ENCODE data around the gene SLC17A7. TPM values are rescaled to one million over a fixed set of nuclear protein-coding genes. Genes with fewer than 3 reads are reported as not detected.

The SLC17A7 gene
- total RNA-seq, 1 experiment from 2014 or later: 1.8 TPM

DNA sequence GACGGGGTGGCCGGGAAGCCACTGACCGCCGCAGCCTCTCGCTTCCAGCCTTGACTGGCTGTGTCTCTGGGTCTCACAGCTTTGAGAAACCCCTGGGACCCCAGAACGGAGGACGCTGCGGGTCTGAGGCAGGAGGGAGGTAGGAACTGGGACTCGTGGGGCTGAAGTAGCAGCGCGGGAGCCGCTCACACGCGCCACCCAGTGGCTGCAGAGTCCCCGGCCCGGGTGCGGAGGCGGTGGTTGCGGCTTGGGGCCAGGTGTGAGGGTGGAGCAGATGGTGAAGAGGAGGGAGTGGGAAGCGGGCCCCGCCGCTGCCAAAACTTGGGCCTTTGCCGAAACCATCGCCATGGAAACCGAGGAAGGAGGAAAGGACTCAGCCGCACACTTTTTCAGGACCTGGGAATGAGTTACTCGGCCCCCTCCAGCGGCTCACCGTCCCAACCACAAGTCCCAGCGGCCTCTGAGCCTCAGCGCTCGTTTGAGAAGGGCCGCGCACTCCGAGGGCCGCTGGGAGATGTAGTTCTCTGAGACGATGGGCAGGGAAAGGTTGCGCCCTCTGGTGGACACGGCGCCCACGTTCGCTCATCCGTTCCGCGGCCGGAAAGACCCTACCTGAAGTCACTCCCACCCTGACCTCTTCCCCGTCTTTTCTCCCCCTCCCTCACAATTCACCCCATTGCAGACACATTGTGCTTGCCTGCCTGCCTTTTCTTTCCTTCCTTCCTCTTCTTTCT, 2.2 kb upstream of the SLC17A7 start (continued):
- TF ChIP-seq, protein P1, sequence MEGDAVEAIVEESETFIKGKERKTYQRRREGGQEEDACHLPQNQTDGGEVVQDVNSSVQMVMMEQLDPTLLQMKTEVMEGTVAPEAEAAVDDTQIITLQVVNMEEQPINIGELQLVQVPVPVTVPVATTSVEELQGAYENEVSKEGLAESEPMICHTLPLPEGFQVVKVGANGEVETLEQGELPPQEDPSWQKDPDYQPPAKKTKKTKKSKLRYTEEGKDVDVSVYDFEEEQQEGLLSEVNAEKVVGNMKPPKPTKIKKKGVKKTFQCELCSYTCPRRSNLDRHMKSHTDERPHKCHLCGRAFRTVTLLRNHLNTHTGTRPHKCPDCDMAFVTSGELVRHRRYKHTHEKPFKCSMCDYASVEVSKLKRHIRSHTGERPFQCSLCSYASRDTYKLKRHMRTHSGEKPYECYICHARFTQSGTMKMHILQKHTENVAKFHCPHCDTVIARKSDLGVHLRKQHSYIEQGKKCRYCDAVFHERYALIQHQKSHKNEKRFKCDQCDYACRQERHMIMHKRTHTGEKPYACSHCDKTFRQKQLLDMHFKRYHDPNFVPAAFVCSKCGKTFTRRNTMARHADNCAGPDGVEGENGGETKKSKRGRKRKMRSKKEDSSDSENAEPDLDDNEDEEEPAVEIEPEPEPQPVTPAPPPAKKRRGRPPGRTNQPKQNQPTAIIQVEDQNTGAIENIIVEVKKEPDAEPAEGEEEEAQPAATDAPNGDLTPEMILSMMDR (IDR thresholded peaks at IDR 0.05 in 2 of 3, conservative IDR thresholded peaks at IDR 0.05 in 1 of 3; ENCODE audit: borderline replicate concordance in 1 of 3, insufficient read depth in 1 of 3, low read depth in 2 of 3, low read length in 2 of 3): peak; percentile 75 to 95 (median 88)
- no peak for TF ChIP-seq ZNF274 (IDR thresholded peaks at IDR 0.05; ENCODE audit: low read depth, low read length)

DNA sequence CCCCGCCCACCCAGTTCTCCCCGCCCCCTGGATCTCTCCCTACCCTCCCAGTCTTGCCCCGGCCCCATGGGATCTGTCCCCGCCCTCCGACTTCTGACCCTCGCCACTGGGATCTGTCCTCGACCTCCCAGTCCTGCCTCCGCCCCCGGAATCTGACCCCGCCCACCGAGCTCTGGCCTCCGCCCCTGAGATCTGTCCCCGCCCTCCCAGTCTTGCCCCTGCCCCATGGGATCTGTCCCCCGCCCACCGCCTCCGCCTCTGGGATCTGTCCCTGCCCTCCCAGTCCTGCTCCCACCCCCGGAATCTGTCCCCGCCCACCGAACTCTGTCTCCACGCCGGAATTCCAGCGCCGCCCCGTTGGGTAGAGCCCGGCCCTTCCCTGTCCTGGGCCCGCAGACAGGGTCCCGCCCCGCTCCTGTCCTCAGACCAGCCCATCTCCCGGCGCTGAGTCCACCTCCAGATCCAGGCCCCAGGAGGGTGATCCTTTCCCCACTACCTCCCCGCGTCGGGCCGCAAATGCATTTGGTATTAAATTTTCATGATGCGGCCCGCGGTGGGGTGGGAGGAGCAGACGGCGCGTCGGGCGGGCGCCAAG, 1.5 kb upstream of the SLC17A7 start:
- RAD21 ChIA-PET (ENCODE audit: low non-redundant PET in 1 of 2, low total read pairs in 2 of 2, uncharacterized antibody in 2 of 2, unreplicated experiment in 2 of 2): interaction anchor here (0.8 to 1.1 kb wide), 3 partner anchors 16 to 51 kb away, joined by 3 to 5 read pairs (median 5); no protein-coding TSS in a partner anchor
- no peak for TF ChIP-seq SIN3A (IDR thresholded peaks at IDR 0.05; ENCODE audit: low read depth)
- no peak for TF ChIP-seq EZH2phosphoT487 (IDR thresholded peaks at IDR 0.05; ENCODE audit: borderline replicate concordance)
- TF ChIP-seq, protein P2, sequence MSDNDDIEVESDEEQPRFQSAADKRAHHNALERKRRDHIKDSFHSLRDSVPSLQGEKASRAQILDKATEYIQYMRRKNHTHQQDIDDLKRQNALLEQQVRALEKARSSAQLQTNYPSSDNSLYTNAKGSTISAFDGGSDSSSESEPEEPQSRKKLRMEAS (IDR thresholded peaks at IDR 0.05): no peak
- TF ChIP-seq, protein P3, sequence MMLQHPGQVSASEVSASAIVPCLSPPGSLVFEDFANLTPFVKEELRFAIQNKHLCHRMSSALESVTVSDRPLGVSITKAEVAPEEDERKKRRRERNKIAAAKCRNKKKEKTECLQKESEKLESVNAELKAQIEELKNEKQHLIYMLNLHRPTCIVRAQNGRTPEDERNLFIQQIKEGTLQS (IDR thresholded peaks at IDR 0.05): no peak
- TF ChIP-seq TCF7L2 (IDR thresholded peaks at IDR 0.05; ENCODE audit: borderline replicate concordance, extremely low read depth, insufficient read depth, insufficient read length): no peak
- TF ChIP-seq CBX3 (IDR thresholded peaks at IDR 0.05; ENCODE audit: low read depth): no peak
- TF ChIP-seq CEBPB (IDR thresholded peaks at IDR 0.05; ENCODE audit: low read depth): no peak
- no peak for TF ChIP-seq ELF1 (IDR thresholded peaks at IDR 0.05; ENCODE audit: borderline replicate concordance, low read depth)
- TF ChIP-seq ZNF274 (IDR thresholded peaks at IDR 0.05; ENCODE audit: low read depth, low read length): no peak
- TF ChIP-seq SRF (IDR thresholded peaks at IDR 0.05; ENCODE audit: low read depth): no peak
- TF ChIP-seq EGR1 (IDR thresholded peaks at IDR 0.05; ENCODE audit: low read depth): 0 out of 2 replicates have a peak, but pooled peaks have one; percentile 32
- TF ChIP-seq POLR2A (IDR thresholded peaks at IDR 0.05; ENCODE audit: borderline replicate concordance, extremely low read depth, insufficient read depth, insufficient read length): peak; percentile 28
- no peak for TF ChIP-seq YY1 (IDR thresholded peaks at IDR 0.05; ENCODE audit: extremely low read depth, insufficient replicate concordance, low read depth, low read length)
- TF ChIP-seq, protein P4, sequence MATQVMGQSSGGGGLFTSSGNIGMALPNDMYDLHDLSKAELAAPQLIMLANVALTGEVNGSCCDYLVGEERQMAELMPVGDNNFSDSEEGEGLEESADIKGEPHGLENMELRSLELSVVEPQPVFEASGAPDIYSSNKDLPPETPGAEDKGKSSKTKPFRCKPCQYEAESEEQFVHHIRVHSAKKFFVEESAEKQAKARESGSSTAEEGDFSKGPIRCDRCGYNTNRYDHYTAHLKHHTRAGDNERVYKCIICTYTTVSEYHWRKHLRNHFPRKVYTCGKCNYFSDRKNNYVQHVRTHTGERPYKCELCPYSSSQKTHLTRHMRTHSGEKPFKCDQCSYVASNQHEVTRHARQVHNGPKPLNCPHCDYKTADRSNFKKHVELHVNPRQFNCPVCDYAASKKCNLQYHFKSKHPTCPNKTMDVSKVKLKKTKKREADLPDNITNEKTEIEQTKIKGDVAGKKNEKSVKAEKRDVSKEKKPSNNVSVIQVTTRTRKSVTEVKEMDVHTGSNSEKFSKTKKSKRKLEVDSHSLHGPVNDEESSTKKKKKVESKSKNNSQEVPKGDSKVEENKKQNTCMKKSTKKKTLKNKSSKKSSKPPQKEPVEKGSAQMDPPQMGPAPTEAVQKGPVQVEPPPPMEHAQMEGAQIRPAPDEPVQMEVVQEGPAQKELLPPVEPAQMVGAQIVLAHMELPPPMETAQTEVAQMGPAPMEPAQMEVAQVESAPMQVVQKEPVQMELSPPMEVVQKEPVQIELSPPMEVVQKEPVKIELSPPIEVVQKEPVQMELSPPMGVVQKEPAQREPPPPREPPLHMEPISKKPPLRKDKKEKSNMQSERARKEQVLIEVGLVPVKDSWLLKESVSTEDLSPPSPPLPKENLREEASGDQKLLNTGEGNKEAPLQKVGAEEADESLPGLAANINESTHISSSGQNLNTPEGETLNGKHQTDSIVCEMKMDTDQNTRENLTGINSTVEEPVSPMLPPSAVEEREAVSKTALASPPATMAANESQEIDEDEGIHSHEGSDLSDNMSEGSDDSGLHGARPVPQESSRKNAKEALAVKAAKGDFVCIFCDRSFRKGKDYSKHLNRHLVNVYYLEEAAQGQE (IDR thresholded peaks at IDR 0.05; ENCODE audit: low read depth): no peak
- no peak for TF ChIP-seq EZH2 (IDR thresholded peaks at IDR 0.05)
- 0 out of 2 replicates have a peak, but pooled peaks have one; percentile 18 for TF ChIP-seq SP1 (IDR thresholded peaks at IDR 0.05; ENCODE audit: low read depth)
- TF ChIP-seq JUND (IDR thresholded peaks at IDR 0.05): no peak

More for the DNA sequence above, 1.5 kb upstream of the SLC17A7 start:
- H3K79me2 ChIP-seq (ENCODE audit: insufficient read depth, low read length): no peaks in the 10 kb centered on the region
- H3K27ac ChIP-seq (ENCODE audit: low read depth, low read length): peak overlapping the region; percentile 92
- no peaks in the 10 kb centered on the region for H3K9me2 ChIP-seq (ENCODE audit: insufficient read depth)
- H2AFZ ChIP-seq (ENCODE audit: low read depth, low read length, poor library complexity, severe bottlenecking): peak overlapping the region; percentile 85
- H3K4me3 ChIP-seq (replicated peaks in 1 of 2; ENCODE audit: low read depth in 1 of 2, low read length in 2 of 2): peak overlapping the region; percentile 63 to 80
- H3K4me1 ChIP-seq (ENCODE audit: control insufficient read depth in 1 of 2, insufficient read depth in 2 of 2, low read length in 2 of 2): peaks cover 9 to 37% of the 10 kb centered on the region in 2 experiments; a peak in 3 of 4 replicates
- no peaks in the 10 kb centered on the region for H3K9me3 ChIP-seq (ENCODE audit: control insufficient read depth in 1 of 2, insufficient read depth in 1 of 2, low read depth in 1 of 2, low read length in 2 of 2)
- DNase-seq (ENCODE audit: low read depth, low spot score): peak; percentile 82
- peak overlapping the region; percentile 98 for H3K4me2 ChIP-seq (ENCODE audit: low read length)
- H4K20me1 ChIP-seq (ENCODE audit: insufficient read depth): no peaks in the 10 kb centered on the region
- H3K9ac ChIP-seq (ENCODE audit: low read length): peak overlapping the region; percentile 86
- peak; percentile 81 for ATAC-seq
- peaks cover 4 to 9% of the 10 kb centered on the region in 2 experiments; a peak in 2 of 4 replicates for H3K36me3 ChIP-seq (ENCODE audit: control insufficient read depth in 1 of 2, insufficient read depth in 2 of 2, low read length in 2 of 2)
- no TSS peak for BruUV-seq (replicated peaks)
- ChIA-PET POLR2A (interaction anchor here (0.5 to 1.2 kb wide), 7 partner anchors 9 to 212 kb away, joined by 3 to 8 read pairs (median 4); partner anchors contain the start of genes ALDH16A1 and PIH1D1), CTCF (interaction anchor here (0.6 to 1.5 kb wide), 12 partner anchors 9 to 478 kb away, joined by 3 to 15 read pairs (median 3); partner anchors contain the start of genes DKKL1, PIH1D1 and TEAD2)
- intact Hi-C loops (cut with micrococcal nuclease): loop anchor here (1.0 to 2.0 kb wide), 3 partner anchors 51 to 218 kb away; partner anchors contain the start of gene DKKL1
- peaks cover 16% of the 10 kb centered on the region for H3K27me3 ChIP-seq (ENCODE audit: insufficient read depth, low read length)
